Measurements from ENCODE around the gene HOXD11. TPM values are rescaled to one million over a fixed set of nuclear protein-coding genes. Genes with fewer than 3 reads are reported as not detected.

HOXD11 gene
- total and polyA plus RNA-seq, 4 donors: 0.29 TPM; not detected in 3

- Histone ChIP-seq H3K27ac (ENCODE audit: low read depth in 1 of 2, low read length in 2 of 2) (no peak overlapping the region), H3K4me1 (ENCODE audit: control insufficient read depth in 1 of 2, insufficient read depth in 2 of 2, low read length in 2 of 2) (no peaks in the 10 kb centered on the region), H3K27me3 (ENCODE audit: control insufficient read depth in 1 of 2, insufficient read depth in 2 of 2, low read length in 1 of 2) (no peaks in the 10 kb centered on the region), H3K4me3 (ENCODE audit: low read length in 2 of 2) (no peak overlapping the region), H3K36me3 (ENCODE audit: control insufficient read depth in 1 of 2, insufficient read depth in 2 of 2, low read length in 1 of 2) (no peaks in the 10 kb centered on the region), H3K9me3 (ENCODE audit: control insufficient read depth, low read length) (peaks cover 3% of the 10 kb centered on the region)
- no peak for ATAC-seq (ENCODE audit: low FRiP score)
- DNase-seq: no peak
- intact Hi-C loops (cut with DNase I): no loop called here
- WGBS, 2 donors: 12 to 14% methylated on average over 29 of the region's 29 CpGs
Measured at GRCh38 chr2:176072951-176073904, 33.9 kb upstream of the HOXD11 start.

- DNase-seq: no peak
- Histone ChIP-seq H3K9me3 (ENCODE audit: control insufficient read depth, low read length) (peaks cover 3% of the 10 kb centered on the region), H3K4me1 (ENCODE audit: control insufficient read depth in 1 of 2, insufficient read depth in 2 of 2, low read length in 2 of 2) (no peaks in the 10 kb centered on the region), H3K27ac (ENCODE audit: low read depth in 1 of 2, low read length in 2 of 2) (no peak overlapping the region), H3K36me3 (ENCODE audit: control insufficient read depth in 1 of 2, insufficient read depth in 2 of 2, low read length in 1 of 2) (no peaks in the 10 kb centered on the region), H3K27me3 (ENCODE audit: control insufficient read depth in 1 of 2, insufficient read depth in 2 of 2, low read length in 1 of 2) (no peaks in the 10 kb centered on the region), H3K4me3 (ENCODE audit: low read length in 2 of 2) (no peak overlapping the region)
- intact Hi-C loops (cut with DNase I): no loop called here
- 51% methylated on average over 7 of the region's 7 CpGs for WGBS, 2 donors
- ATAC-seq (ENCODE audit: low FRiP score): no peak
Measured at GRCh38 chr2:176074919-176075425, 32.1 kb upstream of the HOXD11 start.

GRCh38 chr2:176075481-176075880, 31.6 kb upstream of the HOXD11 start:
- 15 to 20% methylated on average over 15 of the region's 15 CpGs for WGBS, 2 donors
- Histone ChIP-seq H3K4me1 (ENCODE audit: control insufficient read depth in 1 of 2, insufficient read depth in 2 of 2, low read length in 2 of 2) (no peaks in the 10 kb centered on the region), H3K27me3 (ENCODE audit: control insufficient read depth in 1 of 2, insufficient read depth in 2 of 2, low read length in 1 of 2) (no peaks in the 10 kb centered on the region), H3K4me3 (ENCODE audit: low read length in 2 of 2) (no peak overlapping the region), H3K9me3 (ENCODE audit: control insufficient read depth, low read length) (peaks cover 1% of the 10 kb centered on the region), H3K36me3 (ENCODE audit: control insufficient read depth in 1 of 2, insufficient read depth in 2 of 2, low read length in 1 of 2) (no peaks in the 10 kb centered on the region), H3K27ac (ENCODE audit: low read depth in 1 of 2, low read length in 2 of 2) (no peak overlapping the region)
- DNase-seq: no peak
- intact Hi-C loops (cut with DNase I): no loop called here
- no peak for ATAC-seq (ENCODE audit: low FRiP score)

GRCh38 chr2:176076063-176076462, 31.0 kb upstream of the HOXD11 start:
- WGBS, 2 donors: 19% methylated on average over 7 of the region's 7 CpGs
- H3K27me3 ChIP-seq (ENCODE audit: control insufficient read depth in 1 of 2, insufficient read depth in 2 of 2, low read length in 1 of 2): no peaks in the 10 kb centered on the region
- H3K27ac ChIP-seq (ENCODE audit: low read depth in 1 of 2, low read length in 2 of 2): no peak overlapping the region
- ATAC-seq (ENCODE audit: low FRiP score) (no peak), DNase-seq (no peak)
- intact Hi-C loops (cut with DNase I): no loop called here
- H3K4me1 ChIP-seq (ENCODE audit: control insufficient read depth in 1 of 2, insufficient read depth in 2 of 2, low read length in 2 of 2): no peaks in the 10 kb centered on the region
- no peak overlapping the region for H3K4me3 ChIP-seq (ENCODE audit: low read length in 2 of 2)
- H3K9me3 ChIP-seq (ENCODE audit: control insufficient read depth, low read length): peaks cover 1% of the 10 kb centered on the region
- no peaks in the 10 kb centered on the region for H3K36me3 ChIP-seq (ENCODE audit: control insufficient read depth in 1 of 2, insufficient read depth in 2 of 2, low read length in 1 of 2)

DNA sequence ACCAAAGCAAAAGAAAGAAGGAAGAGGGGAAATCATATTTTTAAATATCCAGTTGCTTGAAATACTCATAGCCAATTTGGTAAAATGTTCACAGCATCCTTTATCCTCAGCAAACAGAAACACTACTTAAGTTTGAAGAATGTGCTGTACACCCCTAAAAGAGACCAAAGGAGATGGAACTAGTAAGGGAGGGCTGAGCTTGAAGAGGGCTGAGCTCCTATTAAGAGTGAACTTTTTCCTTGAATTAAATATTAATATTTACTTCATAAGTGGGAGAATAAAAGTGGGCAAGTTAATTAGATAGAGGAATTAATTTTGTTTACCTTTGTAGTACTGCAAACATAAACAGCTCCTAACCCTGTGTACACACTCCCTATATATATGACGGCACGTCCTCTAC, 30.3 kb upstream of the HOXD11 start:
- Histone ChIP-seq H3K36me3 (ENCODE audit: control insufficient read depth in 1 of 2, insufficient read depth in 2 of 2, low read length in 1 of 2) (no peaks in the 10 kb centered on the region), H3K4me1 (ENCODE audit: control insufficient read depth in 1 of 2, insufficient read depth in 2 of 2, low read length in 2 of 2) (no peaks in the 10 kb centered on the region), H3K4me3 (ENCODE audit: low read length in 2 of 2) (no peak overlapping the region), H3K27ac (ENCODE audit: low read depth in 1 of 2, low read length in 2 of 2) (no peak overlapping the region), H3K9me3 (ENCODE audit: control insufficient read depth, low read length) (peaks cover 1% of the 10 kb centered on the region), H3K27me3 (ENCODE audit: control insufficient read depth in 1 of 2, insufficient read depth in 2 of 2, low read length in 1 of 2) (no peaks in the 10 kb centered on the region)
- no peak for DNase-seq
- no peak for ATAC-seq (ENCODE audit: low FRiP score)
- WGBS, 2 donors: 28 to 38% methylated on average over 2 of the region's 2 CpGs
- intact Hi-C loops (cut with DNase I): no loop called here

DNA sequence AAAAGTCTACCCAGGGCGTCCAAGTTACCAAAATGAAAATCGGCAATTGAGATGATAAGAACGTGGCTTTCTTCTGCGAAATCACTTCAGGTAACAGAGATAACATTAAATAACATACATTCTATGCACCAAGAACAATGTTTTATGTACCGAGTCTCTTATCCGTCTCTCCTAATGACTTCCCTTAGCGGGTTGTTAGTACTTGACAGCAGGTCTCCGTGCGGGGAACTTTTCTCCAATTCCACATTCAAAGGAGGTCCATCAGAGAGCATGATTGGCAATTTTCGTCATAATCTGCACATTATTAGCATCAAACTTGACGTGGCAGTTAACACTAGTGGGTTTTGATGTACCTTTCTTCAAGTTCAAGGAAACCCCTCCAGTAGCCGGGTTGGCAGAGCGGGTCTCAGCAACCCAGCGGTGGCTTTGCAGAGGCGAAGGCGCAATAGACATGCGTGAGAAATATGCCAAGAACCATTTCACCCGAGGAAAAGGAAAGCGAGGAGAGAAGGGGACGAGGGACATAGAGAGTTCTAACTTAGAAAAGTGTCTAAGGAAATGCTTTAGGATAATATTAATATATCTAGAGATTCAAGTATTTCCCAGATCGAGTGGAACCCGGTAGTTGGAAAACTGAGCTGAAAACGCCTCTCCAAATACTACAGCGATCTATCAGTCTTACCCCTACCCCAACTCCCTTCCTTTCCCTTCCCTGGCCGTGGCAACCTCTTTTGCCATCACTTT, 28.4 kb upstream of the HOXD11 start:
- Histone ChIP-seq H3K4me1 (ENCODE audit: control insufficient read depth in 1 of 2, insufficient read depth in 2 of 2, low read length in 2 of 2) (no peaks in the 10 kb centered on the region), H3K27ac (ENCODE audit: low read depth in 1 of 2, low read length in 2 of 2) (no peak overlapping the region), H3K36me3 (ENCODE audit: control insufficient read depth in 1 of 2, insufficient read depth in 2 of 2, low read length in 1 of 2) (no peaks in the 10 kb centered on the region), H3K9me3 (ENCODE audit: control insufficient read depth, low read length) (no peaks in the 10 kb centered on the region), H3K27me3 (ENCODE audit: control insufficient read depth in 1 of 2, insufficient read depth in 2 of 2, low read length in 1 of 2) (no peaks in the 10 kb centered on the region), H3K4me3 (ENCODE audit: low read length in 2 of 2) (no peak overlapping the region)
- WGBS, 2 donors: 12 to 13% methylated on average over 25 of the region's 25 CpGs
- DNase-seq (no peak), ATAC-seq (ENCODE audit: low FRiP score) (no peak)
- intact Hi-C loops (cut with DNase I): no loop called here

GRCh38 chr2:176079285-176079830, 27.7 kb upstream of the HOXD11 start:
- no peak for ATAC-seq (ENCODE audit: low FRiP score)
- Histone ChIP-seq H3K27ac (ENCODE audit: low read depth in 1 of 2, low read length in 2 of 2) (no peak overlapping the region), H3K4me3 (ENCODE audit: low read length in 2 of 2) (no peak overlapping the region)

DNA sequence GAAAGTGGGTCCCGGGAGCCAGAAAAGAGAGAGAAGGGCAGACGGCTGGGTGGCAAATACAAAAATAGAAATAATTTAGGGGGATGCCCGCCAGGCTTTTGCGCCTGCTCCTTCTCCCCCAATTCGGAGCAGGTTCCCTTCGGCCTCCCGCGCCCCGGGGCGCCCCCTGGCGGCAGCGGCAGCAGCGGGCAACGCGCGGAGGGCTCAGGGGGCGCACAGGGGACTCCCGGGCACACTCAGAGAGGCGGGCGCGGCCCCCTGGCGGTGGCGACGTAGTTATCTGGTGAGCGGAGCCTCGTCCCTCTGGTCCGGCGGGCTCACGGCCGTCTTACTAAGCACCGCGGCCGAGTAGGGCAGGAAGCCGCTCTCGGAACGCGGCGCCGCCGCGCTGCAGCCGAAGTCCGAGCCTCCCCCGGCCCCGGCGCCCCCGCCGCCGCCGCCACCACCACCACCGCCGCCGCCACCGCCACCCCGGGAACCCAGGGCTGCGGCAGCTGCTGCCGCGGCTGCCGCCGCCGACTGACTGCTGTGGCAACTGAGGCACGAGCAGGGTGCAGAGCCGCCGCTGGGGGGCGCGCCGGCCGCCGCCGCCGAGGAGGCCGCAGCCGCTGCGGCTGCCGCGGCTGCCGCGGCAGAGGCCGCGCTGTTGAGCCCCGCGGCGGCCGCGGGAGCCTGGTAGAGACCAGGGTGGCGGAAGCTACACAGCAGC, 27.1 kb upstream of the HOXD11 start:
- H3K36me3 ChIP-seq (ENCODE audit: control insufficient read depth in 1 of 2, insufficient read depth in 2 of 2, low read length in 1 of 2): no peaks in the 10 kb centered on the region
- H3K27me3 ChIP-seq (ENCODE audit: control insufficient read depth in 1 of 2, insufficient read depth in 2 of 2, low read length in 1 of 2): no peaks in the 10 kb centered on the region
- intact Hi-C loops (cut with DNase I): loop anchor here in 1 of 2 donors (10.0 kb wide), 1 partner anchor 1745 kb away; the partner anchor contains the start of gene SP9
- no peak overlapping the region for H3K27ac ChIP-seq (ENCODE audit: low read depth in 1 of 2, low read length in 2 of 2)
- 1 to 3% methylated on average over 45 to 86 of the region's 86 CpGs for WGBS, 2 donors
- peaks cover 2% of the 10 kb centered on the region for H3K9me3 ChIP-seq (ENCODE audit: control insufficient read depth, low read length)
- peak in 1 of 2 donors; percentile 83 for DNase-seq
- peak overlapping the region in 1 of 2 donors; percentile 20 for H3K4me3 ChIP-seq (ENCODE audit: low read length in 2 of 2)
- H3K4me1 ChIP-seq (ENCODE audit: control insufficient read depth in 1 of 2, insufficient read depth in 2 of 2, low read length in 2 of 2): no peaks in the 10 kb centered on the region
- no peak for ATAC-seq (ENCODE audit: low FRiP score)

More at GRCh38 chr2:176079285-176079830, 27.7 kb upstream of the HOXD11 start:
- Histone ChIP-seq H3K9me3 (ENCODE audit: control insufficient read depth, low read length) (peaks cover 2% of the 10 kb centered on the region), H3K27me3 (ENCODE audit: control insufficient read depth in 1 of 2, insufficient read depth in 2 of 2, low read length in 1 of 2) (no peaks in the 10 kb centered on the region), H3K36me3 (ENCODE audit: control insufficient read depth in 1 of 2, insufficient read depth in 2 of 2, low read length in 1 of 2) (no peaks in the 10 kb centered on the region), H3K4me1 (ENCODE audit: control insufficient read depth in 1 of 2, insufficient read depth in 2 of 2, low read length in 2 of 2) (no peaks in the 10 kb centered on the region)
- intact Hi-C loops (cut with DNase I): no loop called here
- no peak for DNase-seq
- WGBS, 2 donors: 8% methylated on average over 30 of the region's 30 CpGs

Data from aorta (tissue), 5 donors.